Activated CD8-positive, alpha-beta memory T cell treated with anti-CD3 and anti-CD28 coated beads, Interleukin-2, amount 50 U/mL, for 24 hours (primary cell): ENCODE results near the gene POU2F3.

Experiments used
- DNase-seq: peaks from one replicate; pipeline ENCODE4 v3.0.0-alpha.2; 2020; ENCODE audit errors: extremely low read depth

The POU2F3 gene

DNA sequence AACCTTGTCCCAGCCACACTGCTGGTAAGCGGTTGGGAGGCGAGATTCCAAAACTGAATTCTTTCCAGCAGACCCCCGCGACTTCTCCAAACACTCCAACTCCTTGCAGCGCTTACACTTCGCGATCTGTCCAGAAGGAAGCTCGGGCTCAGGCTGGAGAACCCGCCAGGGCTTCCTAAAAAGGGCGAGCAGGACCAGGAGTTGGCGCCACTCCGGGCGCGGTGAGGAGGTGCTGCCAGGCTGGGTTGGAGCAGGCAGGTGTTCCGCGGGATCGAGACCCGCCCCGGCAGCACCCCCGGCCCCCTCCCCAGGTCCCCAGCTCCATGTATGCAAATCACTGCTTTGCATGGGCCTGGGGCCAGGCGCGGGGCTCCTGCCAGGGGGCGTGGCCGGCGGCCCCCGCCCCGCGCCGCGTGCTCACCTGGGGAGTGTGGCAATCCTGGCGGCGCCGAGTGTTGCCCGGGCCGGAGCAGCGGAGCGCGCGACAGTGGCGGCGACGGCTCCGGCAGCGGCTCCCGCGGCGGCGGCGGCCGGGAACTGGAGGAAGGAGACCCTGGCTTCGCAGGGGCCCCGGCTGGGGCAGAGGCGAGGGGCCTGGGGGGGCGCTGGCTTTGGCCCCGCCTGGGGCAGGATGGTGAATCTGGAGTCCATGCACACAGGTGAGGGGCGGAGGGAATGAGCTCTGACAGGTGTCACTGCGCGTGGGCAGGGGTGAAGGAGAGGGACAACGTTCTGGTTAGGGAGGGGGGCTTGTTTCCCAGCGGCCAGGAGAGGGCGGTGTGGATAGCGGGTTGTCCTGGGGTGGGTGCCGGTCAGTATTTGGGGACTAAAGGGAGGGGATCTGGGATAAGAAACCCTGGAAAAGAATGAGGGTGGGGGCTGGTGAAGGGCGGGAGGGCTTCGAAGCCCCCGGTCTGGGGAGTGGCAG, at the start of gene POU2F3:
Gene POU2F3 (plus strand): TSS at position 428 of the 928 bp plus-strand sequence. CDS start 204 bp downstream, at position 632.
- no peak for DNase-seq

DNA sequence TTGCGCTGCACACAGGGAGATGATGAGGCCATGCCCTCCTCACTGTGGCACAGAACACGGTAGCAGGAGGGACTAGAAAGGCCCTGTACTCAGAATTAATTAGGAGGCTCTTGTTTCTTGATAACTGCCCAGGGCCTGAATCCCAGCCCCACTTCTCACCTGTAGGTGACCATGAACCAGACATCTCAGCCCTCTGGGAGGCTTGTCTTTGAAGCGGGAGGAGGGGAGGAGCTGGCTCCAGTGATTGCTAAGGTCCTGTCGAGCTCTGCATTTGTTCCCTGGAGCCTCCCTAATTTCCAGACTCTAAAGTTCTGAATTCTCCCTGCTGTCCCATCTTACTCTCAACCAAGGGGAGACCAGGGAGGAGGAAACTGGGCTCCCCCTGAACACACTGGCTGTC, 48.9 kb upstream of the POU2F3 start:
- no peak for DNase-seq

DNA sequence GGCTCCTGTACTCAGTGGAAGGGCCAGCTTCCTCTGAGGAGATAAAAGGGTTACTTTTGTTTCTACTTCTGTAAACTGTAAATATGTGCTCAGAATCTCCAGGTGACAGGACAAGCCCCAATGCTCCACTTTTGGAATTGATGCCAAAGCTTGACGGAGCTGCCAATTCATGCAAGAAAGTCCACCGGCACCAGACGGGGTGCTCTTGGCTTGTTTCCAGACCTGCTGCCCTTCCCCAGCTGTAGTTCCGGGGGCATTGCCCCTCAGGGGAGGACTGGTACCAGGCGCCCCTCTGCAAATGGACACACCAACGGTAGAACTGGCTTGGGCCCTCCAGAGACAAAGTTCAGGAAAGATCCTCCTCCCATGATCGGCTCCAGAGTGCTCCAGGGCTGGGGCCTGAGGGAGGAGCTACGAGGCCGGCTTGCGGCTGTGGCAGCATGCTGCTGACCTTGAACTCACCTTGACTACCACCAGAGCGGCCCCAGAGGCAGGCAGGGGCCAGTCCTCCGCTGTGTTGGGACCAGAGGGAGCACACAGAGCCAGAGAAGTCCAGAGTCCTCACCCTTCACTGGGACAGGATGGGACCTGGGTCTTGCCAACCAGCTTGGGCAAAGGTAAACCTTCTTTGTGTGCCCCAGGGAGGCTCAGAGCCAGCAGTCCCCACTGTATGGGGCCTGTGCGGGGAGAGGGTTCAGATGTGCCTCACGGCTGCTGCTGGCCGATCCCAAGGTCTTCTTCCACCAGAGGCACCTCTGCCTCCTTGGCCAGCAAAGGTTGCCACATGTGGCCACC, 46.9 kb upstream of the POU2F3 start:
- no peak for DNase-seq

DNA sequence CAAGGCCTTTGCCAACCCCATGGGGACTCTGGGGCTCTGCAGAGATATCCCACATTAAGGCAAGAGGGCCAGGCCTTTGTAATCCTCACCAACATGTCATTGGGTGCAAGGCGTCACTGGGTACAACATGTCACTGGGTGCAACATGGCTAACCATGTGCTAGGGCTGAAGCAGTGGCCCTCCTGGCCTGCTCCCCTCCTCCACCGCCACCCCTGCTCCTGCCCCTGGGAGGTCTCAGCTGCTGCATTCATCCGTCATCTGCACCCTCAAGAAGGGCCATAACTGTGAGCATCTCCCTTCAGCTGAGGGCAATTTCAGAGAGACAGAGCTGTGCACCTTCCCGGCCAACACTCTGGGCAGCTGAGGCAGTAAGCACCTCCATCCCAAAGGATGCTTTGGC, 45.8 kb upstream of the POU2F3 start:
- DNase-seq = no peak

DNA sequence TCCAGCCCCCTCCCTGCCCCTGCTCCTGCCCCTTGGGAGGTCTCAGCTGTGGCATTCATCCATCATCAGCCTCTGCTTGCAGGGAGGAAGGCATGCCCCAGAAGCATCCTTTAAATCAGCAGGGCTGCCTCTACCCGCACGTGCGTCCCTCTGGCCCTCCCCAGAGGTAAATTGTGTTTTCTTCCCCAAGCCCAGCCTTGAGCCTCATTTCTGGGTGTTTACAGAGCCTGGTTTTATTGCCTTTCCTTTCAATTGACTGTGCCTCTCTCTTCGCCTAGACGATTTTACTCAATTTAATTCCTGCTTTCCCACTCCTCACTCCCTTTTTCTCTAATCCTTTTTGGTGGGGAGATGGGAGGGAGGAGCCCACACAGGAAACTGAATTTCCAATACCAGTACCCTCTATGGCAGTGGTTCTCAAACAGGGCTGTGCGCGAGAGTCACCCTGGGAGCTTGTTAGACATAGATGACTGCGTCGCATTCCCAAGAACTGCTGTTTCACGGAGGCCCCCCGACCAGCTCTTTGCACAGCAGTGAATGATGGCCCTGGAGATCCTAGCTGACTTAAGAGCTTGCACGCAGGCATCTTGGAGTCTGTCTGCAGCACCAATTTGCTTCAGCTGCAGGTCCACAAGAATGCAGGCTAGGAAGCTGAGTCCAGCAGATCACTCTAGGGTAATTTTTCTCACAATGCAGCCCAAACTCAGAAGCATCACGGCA, 44.2 kb upstream of the POU2F3 start:
- DNase-seq = no peak

DNA sequence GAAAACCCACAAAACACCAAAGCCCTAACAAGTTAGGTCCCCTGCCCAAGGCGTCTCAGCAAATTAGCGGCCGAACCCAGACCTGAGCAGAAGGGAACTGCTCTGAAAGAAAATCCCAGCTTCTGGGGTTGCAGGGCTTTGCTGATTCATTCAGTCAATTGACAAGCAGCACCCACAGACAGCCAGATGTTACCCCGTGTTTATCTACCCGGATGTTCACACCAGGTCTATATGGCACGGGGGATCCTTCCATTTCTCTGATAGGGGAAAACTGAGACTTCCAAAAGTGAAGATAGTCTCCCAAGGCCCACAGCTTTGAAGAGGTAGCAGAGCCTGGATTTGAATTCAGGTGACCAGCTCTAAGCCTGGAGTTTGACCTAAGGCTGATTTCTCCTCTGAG, 43.1 kb upstream of the POU2F3 start:
- DNase-seq = no peak

DNA sequence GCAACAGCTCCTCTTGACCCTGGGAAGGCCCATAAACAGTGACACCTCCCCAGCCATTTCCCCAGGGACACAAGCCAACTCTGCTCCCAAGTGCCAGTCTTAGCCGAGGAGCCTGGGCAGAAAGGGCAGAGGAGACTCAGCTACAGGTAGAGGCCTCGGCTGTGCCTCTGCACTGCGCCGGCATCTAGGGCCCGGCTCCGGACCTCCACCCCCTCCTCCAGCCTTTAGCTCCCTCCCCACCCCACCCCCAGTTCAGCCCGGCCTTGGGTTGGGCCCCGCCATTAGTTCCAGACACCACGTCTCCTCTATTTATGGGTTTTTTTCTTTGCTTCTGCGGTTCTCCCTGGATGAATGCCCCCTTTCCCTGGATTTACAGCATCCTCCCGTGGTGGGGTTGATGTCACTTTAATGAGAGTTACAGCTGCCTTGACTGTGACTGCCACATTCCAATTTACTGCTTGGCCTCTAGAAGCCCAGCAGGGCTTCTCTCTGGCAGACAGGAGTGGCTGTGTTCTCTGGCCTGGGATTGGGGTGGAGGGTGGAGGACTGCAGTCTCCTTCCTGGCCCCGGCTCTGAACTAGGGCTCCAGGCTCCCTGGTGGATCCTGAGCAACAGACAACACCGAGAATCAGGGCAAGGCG, 42.6 kb upstream of the POU2F3 start:
- no peak for DNase-seq

DNA sequence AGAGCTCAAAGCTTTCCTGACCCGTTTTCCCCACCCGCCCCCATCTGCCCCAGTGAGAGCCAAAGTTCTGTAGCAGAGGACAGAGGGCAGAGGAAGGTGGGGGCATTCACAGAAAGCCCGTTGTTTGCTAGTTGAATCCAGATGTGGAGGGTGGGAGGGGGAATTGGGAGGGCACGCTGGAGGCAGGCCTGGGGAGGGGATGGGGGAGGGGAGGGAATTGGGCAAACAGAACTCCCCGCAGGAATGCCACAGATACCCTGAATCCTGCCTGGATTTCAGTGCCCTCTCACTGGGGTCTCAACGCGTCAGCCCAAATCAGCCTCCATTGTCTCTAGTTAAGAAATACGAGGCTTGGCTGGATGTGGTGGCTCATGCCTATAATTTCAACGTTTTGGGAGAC, 42.0 kb upstream of the POU2F3 start:
- DNase-seq = no peak

DNA sequence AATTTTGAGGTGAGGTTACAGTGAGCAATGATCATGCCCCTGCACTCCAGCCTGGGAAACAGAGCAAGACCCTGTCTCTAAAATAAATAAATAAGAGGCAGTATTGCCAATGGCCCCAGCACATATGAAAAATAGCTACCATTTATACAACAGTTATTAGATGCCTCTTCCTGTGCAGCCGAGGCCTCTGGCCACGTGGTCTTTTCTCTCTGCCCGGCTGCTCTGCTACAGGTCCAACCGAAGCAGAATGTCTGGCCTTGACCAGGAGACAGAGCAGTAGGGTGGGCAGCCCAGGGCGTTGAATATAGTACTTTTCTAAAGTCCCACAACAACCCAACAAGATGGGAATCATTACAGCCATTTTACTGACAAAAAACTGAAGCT, 41.5 kb upstream of the POU2F3 start:
- no peak for DNase-seq

DNA sequence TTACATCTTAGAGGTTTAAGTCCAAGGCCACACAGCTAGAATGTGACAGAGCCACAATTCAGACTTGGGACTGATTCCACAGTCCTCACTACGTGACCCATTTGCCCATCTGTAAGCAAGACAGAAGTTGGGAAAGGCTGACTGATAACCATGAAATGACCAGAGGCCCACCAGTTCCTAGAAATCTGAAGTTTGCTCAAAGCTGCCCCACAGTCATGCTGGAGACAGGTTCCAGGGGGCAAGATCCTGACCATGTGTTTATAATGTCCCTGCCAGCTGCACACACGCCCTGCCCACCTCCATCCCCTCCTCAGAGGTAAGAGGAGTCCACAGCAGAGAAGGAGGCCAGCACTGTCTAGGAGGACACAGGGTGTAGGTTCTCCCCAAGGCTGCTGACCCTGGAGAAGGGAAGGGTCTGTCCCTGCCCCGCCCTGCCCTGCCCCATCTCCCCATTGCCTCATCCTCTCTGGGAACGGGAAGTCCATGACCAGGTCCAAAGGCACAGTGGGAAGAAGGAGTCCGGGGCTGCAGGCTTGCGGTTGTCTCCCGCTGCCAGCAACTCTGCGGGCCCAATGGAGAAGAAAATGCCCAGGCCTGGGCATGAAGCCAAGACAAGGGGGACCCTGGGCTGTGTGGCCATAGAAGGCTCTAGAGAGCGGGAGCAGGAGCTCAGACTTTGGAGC, 41.0 kb upstream of the POU2F3 start:
- DNase-seq = no peak

DNA sequence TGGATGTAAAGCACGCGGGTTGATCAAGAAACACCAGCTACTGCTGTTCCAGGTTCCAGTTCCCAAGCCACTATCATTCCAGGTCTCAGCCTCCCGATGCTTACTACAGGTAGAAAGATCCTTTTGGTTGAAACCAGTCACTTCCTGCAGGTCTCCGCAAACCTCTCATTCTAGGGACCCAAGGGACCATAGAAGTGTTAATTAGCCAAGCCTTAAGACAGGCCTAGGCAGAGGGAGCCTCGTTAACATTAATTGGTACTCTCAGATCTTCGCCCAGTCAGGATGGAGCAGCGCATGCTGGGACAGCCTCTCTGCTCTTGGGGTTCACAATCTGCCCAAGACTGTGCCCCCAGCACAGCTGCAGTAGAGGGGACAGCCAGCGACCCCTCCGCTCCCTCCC, 40.3 kb upstream of the POU2F3 start:
- no peak for DNase-seq

DNA sequence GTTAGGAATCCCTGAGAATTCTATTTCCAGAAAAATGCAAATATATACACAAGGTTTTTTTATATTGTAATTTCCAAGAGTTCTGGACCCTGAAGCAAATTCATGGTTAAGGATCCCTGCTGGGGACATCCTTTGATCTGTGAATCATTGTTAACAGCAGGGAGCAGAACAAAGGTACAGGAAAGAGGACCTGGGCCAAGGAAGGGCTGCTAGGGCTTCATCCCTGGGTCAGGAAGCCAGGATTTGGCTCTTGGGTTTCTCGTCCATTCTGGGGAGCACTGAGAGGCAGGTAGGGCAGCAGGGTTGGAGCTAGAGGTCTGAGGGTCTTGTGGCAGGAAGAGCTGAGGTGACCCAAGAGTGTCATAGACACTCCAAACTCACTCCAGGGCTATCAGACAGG, 39.3 kb upstream of the POU2F3 start:
- no peak for DNase-seq

DNA sequence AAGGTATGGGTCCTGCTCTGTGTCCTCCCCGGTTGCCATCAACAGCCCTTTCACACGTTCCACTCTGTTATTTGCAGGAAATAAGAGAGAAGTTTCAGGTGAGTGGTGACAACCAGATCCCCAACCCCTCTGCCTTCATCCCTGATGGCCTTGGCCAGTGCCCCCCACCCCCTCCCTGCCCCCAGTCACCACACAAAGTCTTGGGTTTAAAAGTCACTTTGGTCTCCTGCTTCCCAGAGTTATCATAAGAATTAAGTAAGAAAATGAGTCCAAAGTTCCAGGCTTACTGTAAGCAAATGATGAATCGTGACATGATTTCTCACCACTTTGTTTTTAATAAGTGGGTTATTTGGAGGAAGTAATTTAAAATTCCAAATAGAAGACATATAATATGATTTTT, 38.3 kb upstream of the POU2F3 start:
- no peak for DNase-seq

DNA sequence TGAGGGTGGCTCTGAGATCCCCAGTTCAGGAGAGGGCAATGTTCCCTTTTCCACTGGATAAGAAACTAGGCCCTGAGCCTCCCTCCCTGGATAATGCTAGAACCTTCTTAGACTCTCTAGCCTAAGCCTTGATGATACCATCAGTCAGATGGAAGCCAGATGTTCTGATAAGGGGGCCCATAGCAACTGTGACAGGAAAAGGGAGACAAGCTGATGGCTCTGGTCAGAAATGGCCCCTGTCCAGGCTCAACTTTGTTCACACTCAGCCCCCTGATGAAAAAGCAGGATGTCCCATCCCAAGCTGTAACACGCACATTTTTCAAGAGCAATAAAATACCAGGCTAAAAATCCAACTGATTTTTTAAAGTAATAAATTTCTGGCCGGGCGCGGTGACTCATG, 36.3 kb upstream of the POU2F3 start:
- DNase-seq = no peak

DNA sequence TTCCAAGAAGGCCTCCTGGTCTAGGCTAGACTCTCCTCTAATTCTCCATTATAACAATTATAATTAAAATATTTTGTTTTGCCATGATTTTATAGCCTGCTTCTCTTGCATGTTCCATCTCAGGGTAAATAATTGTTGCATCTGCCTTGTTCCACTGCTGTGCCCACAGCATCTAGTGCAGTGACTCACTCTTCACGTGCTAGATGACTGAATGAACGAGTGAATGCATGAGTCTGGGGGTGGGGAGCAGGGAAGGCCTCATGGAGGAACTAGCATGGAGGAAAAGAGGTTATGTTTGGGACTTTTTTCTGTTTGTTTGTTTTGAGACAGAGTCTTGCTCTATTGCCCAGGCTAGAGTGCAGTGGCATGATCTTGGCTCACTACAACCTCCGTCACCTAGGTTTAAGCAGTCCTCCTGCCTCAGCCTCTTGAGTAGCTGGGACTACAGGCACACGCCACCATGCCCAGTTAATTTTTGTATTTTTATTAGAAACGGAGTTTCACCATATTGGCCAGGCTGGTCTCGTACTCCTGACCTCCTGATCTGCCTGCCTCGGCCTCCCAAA, 34.3 kb upstream of the POU2F3 start:
- no peak for DNase-seq

DNA sequence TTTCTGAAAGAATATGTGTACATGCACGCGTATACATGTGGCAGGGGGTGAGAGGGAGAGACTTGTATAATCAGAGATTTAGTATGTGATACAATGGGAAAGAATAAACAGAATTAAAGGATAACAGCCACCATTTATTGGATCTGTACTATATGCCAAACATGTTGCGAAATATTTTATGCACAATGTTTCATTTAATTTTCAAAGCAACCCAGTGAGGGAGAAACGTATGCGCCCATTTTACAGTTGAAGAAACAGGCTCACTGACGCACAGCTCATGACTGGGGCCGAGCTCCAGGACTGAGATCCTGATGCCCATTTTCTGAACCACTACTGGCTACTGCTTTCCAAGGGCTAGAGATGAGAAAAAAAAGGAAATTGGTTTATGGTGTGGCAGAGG, 32.4 kb upstream of the POU2F3 start:
- DNase-seq = no peak

DNA sequence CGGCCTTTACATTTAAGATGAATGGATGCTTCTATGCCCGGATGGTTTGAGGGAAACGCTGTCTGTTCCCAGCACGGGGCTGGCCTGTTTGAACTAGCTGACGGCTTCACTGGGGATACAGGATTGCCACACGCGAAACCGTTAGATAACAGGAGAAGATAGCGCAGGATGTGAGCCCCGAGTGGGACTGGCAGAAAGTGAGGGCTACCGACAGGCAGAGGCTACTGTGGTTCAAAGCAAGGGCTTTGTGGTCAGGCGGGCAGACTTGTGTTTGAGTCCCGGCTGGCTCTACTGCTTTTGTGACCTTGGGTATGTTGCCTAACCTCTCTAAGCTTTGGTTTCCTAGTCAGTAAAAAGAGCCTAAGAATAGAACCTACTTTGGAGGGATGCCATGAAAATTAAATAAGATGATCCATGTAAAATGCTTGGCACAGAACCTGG, 31.9 kb upstream of the POU2F3 start:
- no peak for DNase-seq

DNA sequence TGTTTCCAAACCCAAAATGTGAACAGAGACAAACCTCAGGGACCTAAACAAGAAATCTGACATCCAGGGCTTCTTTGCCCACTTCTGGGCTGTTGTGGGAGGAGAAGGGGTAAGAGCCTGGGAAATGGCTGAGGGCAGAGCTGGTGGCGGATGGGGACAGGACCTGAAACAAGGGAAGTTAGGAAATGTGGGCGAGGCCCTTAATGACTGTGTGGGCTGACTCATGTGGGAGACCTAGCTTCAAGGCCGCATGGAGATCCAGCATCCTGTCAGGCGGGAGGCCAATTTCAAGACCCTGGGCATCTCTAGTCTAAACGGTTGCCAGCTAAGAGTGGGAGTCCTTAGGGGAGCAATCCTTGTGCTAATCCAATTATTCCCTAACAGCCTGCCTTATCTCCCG, 31.2 kb upstream of the POU2F3 start:
- DNase-seq = no peak

DNA sequence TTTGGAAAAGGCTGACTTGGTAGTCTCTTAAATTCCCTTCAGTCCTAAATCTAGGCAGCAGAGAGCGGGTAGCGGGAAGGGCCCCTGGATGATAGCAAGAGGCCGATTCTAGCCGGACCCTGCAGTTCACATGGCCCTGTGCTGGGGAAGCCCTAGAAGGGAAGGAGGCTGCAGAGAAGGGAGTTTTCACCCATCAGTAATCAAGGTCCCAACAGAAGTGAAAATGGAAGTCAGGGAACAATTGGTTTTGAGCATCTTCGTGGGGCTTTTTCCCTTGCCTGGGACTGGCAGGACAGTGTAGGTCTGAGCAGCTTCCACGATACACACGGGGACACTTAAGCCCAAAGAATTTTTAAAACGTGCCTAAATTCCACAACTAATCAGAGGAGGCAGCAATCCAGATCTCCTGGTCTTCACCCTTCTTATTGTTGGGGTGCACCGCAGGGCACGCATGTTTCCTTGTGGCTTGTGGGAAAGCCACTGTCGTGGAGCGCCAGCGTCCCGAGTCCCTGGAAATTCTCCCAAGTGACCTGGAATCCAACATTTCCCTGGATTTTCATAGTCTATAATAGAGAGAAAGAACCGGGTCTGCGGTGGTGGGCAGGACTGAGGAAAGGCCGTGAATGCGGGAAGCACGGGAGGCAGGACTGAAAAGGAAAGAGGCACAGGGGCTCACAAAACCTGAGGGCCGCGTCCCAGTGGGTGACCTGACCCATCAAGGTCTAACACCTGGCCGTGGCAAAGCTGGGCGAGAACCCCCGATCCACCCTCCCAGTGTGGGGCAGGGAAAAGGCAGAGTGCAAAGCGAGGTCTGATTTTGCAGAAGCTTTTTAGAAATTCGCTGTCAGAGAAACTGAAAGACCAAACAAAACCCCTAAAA, 30.0 kb upstream of the POU2F3 start:
- no peak for DNase-seq
